ENCODE results near the gene TFAP2E. TPM values are rescaled to one million over a fixed set of nuclear protein-coding genes. Genes with fewer than 3 reads are reported as not detected.
"Not testable (repeated sequence)": the region's sequence is repeated elsewhere in the genome, so short reads cannot be mapped to it uniquely, and the experiment has no call there.

The TFAP2E gene
- total RNA-seq, 1 donor from 2014 or later = 0.17 TPM

GRCh38 chr1:35574655-35575415 is 1.7 kb downstream of the TFAP2E start:
- DNase-seq = no peak

GRCh38 chr1:35575416-35575958 is 2.4 kb downstream of the TFAP2E start:
- DNase-seq = no peak

GRCh38 chr1:35576061-35576765 is 3.1 kb downstream of the TFAP2E start:
- DNase-seq = no peak

- DNase-seq = not testable (repeated sequence)
Observed at GRCh38 chr1:35576766-35577070, 3.6 kb downstream of the TFAP2E start.

DNA sequence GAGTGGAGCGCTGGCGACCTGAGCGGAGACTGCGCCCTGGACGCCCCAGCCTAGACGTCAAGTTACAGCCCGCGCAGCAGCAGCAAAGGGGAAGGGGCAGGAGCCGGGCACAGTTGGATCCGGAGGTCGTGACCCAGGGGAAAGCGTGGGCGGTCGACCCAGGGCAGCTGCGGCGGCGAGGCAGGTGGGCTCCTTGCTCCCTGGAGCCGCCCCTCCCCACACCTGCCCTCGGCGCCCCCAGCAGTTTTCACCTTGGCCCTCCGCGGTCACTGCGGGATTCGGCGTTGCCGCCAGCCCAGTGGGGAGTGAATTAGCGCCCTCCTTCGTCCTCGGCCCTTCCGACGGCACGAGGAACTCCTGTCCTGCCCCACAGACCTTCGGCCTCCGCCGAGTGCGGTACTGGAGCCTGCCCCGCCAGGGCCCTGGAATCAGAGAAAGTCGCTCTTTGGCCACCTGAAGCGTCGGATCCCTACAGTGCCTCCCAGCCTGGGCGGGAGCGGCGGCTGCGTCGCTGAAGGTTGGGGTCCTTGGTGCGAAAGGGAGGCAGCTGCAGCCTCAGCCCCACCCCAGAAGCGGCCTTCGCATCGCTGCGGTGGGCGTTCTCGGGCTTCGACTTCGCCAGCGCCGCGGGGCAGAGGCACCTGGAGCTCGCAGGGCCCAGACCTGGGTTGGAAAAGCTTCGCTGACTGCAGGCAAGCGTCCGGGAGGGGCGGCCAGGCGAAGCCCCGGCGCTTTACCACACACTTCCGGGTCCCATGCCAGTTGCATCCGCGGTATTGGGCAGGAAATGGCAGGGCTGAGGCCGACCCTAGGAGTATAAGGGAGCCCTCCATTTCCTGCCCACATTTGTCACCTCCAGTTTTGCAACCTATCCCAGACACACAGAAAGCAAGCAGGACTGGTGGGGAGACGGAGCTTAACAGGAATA is 4.2 kb downstream of the TFAP2E start:
- DNase-seq = peak; percentile 44

GRCh38 chr1:35580949-35581388 is 7.9 kb downstream of the TFAP2E start:
- DNase-seq = no peak

- not testable (repeated sequence) for DNase-seq
Observed at GRCh38 chr1:35581621-35582020, 8.5 kb downstream of the TFAP2E start.

DNA sequence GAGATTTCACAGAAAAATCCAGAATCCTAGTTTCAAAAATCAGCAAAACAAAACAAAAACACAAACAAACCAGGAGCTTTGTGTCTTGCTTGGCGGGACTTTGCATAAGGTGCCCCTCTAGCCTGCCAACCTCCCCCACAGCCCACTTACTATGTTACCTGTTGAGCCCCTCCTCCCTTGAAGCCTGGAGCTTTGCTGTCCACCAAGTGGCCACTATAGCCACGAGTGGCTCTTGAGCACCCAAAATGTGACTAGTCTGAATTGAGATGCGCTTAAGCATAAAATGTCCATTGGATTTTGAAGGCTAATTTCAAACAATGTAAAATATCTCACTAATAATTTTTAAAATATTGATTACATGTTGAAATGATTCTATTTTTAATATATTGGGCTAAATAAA is 12.2 kb downstream of the TFAP2E start:
- no peak for DNase-seq

DNA sequence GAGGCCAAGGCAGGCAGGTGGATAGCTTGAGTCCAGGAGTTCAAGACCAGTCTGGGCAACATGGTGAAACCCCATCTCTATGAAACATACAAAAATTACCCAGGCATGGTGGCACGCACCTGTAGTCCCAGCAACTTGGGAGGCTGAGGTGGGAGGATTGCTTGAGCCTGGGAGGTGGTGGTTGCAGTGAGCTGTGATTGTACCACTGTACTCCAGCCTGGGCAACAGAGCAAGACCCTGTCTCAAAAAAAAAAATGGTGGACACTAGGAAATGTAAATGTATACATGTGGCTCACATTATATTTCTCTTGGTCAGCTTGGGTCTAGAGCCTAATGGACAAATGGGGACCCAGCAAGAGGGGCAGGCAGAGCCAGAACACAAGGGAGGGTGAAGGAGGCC is 12.7 kb downstream of the TFAP2E start:
- DNase-seq = not testable (repeated sequence)

DNA sequence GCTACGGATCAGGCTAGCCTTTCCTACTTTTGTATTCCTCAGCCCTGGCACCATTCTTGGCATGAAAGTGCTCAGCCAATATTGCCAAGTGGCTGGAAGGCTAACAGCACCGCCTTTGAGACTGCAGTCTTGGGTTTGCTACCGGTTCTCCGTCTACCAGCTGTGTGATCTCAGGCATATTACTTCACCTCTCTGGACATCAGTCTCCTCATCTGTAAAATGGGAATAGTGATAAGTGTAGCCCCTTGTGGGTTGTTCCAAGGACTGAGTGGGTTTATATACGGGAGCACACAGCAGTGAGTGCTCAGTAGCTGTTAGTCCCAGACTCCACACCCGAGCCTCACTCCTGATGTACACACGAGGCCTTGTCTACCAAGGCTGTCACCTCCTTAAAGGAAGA is 13.7 kb downstream of the TFAP2E start:
- DNase-seq = no peak

GRCh38 chr1:35587736-35588135 is 14.6 kb downstream of the TFAP2E start:
- no peak for DNase-seq

GRCh38 chr1:35588197-35588910 is 15.2 kb downstream of the TFAP2E start:
- DNase-seq = no peak

GRCh38 chr1:35589516-35590427 is 16.7 kb downstream of the TFAP2E start:
- no peak for DNase-seq

GRCh38 chr1:35590476-35591040 is 17.4 kb downstream of the TFAP2E start:
- DNase-seq = no peak

DNA sequence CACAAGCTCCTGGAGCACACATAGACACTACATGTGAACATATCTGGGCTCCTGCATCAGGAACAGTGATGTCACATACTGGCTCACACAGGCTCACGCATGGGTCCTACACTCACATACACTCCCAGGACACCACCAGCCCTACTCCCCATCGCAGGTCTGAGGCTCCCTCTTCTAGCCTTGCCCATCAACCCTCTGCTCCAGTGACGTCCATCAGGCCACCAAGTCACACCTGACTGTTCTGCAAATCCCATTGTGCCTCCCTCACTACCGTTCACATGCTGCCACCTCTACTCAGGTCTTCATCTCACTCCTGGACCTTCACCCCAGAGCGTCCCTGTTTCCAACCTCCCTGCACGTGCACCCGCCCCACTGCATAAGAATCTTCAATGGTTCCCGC is 18.1 kb downstream of the TFAP2E start:
- DNase-seq = no peak

- DNase-seq = no peak
Observed at GRCh38 chr1:35592991-35593769, 20.1 kb downstream of the TFAP2E start.

DNA sequence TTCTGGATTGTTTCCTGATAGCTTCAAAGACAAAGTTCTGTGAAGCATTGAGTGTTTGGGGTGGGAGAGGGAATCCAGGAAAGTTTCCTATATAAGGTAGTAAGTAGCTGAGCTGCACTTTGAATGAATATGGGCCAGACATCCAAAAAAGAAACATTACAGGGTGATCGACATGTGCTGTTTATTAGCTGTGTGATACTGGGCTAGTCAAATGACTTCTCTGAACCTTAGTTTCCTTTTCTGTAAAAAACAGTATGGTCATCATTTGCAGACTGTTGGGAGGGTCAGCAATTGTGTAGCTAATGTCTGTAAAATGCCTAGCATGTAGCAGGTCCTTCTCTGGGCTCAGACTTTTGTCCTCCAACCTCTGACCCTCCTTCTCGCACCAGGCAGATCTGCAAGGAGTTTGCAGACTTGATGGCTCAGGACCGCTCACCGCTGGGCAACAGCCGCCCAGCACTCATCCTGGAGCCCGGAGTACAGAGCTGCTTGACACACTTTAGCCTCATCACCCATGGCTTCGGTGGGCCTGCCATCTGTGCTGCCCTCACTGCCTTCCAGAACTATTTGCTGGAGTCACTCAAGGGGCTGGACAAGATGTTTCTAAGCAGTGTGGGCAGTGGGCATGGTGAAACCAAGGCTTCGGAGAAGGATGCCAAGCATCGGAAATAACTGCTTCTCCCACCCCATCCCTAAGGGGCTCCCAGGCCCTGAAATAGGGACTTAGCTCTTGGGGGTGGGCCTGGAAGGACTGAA is 21.1 kb downstream of the TFAP2E start:
- no peak for DNase-seq

DNA sequence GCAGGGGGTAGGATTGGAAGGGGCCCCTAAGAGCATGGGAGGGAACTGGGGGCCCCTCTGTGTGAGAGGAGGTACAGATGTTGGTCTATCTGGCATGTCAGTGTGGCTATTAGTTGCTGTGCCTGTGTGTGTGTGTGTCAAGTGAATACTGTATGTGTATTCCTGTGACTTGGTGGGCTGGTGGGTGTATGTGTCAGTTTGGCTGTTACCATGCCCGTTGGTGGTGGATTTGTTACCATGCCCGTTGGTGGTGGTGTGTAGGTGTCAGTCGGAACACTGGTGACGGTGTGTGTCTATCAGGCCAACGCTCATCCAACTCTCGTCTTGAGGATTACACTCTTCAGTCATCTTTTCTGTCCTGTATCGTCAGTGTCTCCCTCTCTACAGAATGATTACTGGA is 22.6 kb downstream of the TFAP2E start:
- DNase-seq = no peak

- DNase-seq = no peak
Observed at GRCh38 chr1:35597870-35598269, 24.8 kb downstream of the TFAP2E start.

Measured in dermis blood vessel endothelial cell (primary cell).